IPS-NIHi7 (cell line): ENCODE results near the gene FMNL2.

Experiments used
- DNase-seq: peaks from one replicate; pipeline ENCODE4 v3.0.0; 2012; ENCODE audit warnings: mixed read lengths; ENCODE audit errors: extremely low spot score

The FMNL2 gene

DNA sequence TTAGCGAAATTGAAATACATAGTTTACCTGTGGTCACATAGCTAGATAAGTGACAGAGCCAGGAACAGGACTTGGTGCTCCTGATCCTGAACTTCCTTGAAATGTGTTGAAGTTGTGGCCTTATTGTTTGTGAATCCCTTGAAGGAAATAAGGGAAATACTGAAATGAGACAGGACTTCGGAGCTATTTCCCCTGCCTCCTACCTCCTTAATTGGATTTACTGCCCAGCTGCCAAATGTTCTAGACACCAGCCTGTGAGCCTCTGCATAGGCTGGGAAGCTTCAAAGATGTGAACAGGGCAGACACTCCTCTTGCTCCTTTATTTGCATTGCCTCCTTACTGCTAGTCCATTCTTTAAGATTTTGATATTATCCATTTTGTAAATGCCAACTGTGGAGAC, 247.1 kb downstream of the FMNL2 start:
- no peak for DNase-seq

DNA sequence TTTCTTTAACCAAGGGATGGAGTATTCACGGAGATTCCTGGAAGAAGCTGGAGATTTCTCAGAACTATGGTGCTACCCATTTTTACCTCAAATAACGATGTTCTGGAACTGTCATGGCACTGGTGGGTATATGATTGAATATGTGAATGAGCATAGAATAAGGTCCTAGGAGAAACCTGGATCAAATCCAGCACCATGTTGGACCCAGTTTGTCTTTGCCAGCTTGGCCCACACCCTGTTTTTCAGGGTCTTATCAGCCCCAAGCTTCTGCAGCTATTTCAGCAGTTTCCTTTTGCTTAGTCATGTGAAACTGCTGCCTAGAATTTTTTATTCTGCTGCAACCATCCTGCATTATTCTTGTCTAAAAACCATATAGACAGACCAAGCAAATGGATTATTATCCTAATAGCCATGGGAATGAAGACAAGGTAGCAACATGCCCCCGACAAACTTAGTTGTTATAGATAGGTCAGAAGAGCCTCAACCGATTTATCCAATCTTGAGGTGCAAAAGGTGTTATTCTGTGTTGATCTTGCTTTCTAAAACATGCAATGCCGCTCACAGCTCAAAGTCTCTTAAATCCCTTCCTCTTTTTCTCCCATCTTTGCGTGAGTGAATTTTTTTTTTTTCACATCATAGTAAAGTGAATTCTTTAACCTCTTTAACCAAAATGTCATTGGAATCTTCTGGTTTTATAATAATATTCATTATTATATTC, 248.7 kb downstream of the FMNL2 start:
- DNase-seq = no peak

DNA sequence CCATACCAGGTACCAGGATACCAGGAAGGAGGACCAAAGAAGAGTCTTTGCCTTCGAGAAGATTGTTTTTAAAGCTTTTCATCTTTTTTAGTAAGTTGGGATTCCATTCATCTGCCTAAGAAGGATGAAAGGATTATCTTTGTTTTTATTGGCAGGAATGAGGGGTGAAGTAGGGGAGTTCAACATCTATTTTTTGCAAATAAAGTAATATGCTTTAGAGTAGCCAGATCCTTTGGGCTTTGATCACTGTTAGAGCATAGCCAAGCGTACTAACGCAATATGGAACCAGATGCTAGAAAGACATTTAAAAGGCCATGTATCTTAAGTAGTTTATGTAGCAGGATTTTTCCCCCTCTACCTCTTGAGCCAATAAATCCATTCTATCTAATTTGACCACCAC, 249.3 kb downstream of the FMNL2 start:
- no peak for DNase-seq

DNA sequence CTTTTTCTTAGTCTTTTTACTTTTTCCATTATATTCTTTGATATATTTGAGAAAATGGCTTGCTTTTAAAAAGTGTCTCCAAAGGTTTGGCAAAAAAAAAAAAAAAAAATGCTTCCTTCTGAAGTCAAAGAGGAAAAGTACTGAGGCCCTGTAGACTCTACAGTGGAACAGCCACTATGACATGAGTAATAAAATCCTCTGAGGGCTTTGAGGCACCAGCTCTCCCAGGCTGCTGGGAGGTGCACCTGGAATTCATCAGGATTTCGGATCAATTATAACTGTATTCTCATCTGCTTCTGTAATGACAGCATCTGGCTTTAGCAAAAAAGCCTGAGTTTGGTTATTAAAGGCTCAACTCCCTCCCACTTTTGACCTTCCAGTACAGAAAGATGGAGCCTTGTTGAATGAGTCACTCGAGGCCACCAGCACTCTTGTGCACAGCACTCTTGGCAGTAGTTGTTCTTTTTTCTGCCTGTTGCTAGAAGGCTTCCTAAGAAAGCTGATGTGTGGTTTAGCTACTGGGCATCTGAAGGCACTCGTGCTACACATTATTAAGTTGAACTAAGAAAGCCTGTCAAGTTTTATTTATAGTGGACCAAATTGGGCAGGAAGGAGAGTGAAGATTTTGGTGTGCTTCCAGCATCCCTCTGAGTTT, 251.0 kb downstream of the FMNL2 start:
- no peak for DNase-seq

DNA sequence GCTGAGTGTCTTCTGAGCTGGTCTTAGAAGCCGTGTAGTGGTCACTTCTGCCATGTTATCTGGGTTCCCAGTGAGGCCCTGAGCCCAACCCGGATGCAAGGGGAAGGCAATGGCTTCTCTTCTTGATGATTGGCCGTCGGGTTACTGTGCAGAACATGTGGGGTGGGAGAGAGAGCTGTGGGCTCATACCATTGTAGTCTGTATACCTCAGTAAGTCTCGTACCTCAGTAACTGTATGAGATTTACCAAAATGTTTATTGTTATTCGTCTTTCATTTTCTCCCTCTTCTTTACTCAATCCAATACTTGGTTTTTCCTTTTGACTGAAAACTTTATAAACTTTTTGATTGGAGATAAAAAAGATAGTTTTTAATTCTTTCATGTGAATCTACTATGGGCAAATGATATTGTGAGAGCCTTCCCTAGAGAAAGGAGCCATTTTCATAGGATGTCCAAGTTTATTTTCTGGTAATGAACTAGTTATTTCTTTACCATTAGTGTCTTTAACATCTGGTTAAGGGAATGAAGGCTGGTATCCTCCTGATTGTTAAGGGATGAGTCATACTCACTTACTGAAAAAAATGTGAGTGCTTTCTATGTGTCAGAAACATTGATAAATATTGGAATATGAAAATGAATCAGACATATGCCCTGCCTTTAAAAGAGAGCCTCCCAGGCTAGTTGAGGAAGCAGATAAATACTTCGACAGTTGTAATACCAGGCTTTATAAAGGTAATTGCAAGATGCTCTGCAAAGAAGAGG, 252.4 kb downstream of the FMNL2 start:
- no peak for DNase-seq

DNA sequence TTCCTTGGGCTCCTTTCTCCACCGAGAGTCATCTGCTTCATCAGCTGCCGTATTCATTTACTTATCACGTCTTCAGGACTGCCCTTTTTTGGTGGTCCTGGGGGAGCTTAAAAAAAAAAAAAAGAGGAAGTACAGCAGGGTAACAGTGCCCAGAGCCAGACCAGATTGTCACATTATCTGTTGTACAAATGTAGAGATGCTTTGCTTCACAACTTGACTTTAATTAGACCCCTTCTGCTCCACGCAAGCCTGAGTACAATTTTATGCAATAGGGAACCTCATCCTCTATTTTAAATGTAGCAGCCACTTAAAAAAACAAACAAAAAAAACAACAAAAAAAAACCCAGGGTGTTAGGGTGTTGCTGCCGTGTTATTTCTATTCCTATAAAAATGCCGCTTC, 254.0 kb downstream of the FMNL2 start:
- DNase-seq = no peak

DNA sequence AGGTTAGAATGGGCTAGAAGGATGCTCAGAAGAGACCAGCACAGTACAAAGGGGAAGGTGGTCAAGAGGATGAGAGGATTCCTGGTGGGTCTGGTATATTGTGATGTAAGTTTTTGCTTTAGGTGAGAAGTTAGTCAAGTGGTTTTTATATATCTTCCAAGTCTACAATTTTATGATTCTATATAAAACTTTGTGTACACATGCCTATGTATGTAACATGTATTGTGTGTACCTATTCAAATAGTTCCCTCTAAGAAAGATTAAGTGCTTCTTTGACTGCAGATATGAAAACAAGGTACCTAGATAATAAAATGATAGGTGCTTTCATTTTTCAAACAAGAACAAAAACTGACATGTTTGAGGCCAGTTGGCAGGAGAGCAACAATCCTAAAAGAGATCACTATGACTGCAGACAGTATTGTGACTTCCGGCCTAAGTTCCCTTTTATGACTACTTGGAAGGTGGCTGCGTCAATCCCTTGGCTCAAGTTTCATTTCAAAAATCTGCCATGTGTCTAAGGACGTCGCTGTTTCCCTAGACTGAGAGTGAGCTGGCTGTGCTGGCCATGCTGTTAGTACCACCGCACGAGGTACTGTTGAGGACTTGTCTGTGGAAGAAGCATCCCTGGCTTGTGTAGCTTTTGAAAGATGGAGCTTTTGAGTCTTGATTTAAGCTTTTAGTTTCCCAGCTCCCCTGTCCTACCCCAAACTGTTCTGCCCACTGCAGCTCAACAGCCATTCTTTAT, 259.2 kb downstream of the FMNL2 start:
- no peak for DNase-seq

DNA sequence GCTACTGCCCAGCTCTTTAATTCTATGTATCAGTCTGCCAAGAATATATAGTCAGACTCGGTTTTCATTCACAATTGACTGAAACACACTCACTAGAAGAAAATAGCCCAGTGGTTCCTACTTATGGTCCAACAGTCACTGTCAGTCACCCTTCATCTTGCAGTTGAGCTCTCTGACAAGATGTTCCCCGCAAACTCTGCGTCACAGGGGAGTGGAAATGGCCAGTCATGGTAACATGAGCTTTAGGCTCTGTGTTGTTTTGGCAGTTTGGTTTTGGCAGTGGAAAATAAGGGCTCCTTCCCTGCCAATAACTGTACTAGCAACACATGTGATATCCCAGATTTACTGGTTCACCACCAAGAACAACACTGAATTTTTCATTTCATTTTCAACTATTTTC, 259.8 kb downstream of the FMNL2 start:
- no peak for DNase-seq

DNA sequence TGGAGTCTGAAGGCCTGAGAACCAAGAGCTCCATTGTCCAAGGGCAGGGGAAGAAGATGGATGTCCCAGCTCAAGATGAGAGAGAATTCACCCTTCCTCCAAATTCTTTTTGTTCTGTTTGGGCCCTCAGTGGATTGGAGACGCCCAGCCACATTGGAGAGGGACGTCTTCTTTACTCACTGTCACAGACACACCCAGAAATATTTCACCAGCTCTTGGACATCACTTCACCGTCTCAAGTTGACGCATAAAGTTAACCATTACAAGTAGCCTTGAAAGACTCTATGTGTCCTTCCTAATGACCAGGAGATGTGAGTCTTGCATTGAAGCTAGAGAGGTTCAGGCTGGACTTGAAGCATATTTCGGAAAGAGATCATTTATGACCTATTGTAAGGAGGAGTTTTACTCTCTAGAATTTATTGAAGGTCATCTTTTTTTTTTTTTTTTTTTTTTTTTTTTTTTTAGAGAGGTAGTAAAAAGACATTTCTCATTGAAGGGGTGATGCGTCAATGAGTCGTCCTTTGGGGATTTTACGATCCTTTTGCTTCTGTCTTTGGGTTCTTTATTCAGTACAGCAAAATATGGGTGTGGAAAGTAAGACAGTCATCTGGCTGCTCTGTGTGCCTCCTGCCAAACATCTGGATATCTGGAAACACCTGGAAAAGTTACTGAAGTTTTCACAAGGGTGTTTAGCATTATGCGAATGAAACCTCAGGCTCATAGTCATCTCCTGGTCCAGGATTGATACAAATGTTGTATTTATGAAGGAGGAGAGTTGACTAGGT, 264.2 kb downstream of the FMNL2 start:
- DNase-seq = no peak

DNA sequence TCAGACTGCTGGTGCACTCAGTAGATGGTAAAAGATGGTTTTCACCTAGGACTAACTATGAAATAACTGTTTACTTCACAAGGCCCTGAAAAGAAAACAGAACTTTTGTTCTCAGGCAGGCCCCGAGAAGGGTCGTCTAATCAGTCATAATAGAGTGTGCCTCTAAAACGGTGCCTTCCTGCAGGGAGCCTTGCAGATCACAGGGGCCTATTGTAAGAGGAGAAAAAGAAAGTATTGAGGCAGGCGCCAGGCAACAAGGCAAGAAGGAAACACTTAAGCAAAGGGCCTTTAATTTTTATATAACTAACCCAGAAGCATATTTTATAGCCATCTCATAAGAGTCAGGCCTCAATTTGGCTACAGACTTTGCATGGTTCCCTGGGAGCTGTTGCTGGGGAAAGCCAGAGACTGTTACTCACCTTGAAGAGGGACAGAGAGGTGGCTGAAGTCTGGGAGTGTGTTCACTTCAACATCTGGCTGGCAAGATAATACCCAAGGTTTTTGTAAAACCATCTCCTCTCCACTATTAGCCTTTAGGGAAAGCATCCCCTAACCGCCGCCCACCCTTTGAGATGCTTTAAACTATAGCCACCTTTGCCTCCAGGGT, 265.2 kb downstream of the FMNL2 start:
- no peak for DNase-seq

DNA sequence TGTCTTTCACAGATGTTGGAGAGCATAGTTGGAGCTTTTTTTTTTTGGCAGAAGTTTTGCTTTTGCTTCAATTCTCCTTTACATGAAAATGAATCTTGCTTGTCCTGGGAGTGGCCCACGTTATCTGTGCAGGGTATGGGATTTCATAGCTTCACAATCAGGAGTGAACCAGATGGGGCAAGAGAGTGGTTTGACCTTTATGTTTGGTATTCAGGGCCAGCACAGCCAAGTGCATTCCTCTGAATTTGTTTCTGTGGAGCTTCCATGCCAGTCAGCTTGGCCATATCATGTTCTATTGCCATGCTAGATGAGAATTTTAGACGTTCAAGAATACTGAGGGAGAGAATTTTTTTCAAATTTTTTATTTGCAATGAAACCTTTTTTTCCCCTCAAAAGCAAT, 265.7 kb downstream of the FMNL2 start:
- no peak for DNase-seq

DNA sequence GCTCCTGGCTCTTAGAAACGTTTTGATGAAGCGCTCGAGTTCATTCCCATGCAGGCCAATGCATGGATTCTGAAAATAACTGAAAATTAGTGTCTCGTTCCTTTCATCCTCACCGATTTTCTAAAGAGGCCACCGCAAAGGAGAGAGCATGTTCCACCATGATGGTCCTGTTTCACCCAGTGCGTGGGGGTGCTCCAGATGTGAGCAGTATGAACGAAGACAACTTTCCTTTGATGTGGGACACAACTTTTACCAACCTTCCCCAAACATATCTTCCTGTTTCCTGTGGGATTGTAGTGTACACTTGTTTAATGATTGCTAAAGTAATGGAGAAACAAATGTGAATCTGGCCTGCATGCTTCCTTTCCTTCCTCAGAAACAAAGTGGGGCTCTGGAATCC, 267.8 kb downstream of the FMNL2 start:
- no peak for DNase-seq

DNA sequence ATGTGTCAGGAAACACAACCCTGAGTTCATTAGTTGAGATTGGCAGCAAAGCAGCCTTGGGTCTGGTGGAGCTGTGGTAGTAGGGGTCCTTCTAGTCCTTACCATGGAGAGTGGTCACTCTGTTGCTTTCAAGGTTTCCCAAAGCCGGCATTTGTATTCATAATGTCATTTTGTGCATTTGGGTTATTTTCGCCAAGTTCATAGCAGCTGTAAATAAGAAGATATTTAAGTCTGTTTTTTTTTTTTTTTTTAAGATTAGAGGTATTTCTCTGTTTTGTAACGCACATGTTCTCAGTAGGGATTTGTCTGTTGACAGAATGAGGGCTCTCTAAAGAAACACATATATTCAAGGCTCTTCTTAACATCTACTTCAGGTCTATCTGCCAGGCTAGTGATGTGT, 268.2 kb downstream of the FMNL2 start:
- DNase-seq = peak; percentile 26

DNA sequence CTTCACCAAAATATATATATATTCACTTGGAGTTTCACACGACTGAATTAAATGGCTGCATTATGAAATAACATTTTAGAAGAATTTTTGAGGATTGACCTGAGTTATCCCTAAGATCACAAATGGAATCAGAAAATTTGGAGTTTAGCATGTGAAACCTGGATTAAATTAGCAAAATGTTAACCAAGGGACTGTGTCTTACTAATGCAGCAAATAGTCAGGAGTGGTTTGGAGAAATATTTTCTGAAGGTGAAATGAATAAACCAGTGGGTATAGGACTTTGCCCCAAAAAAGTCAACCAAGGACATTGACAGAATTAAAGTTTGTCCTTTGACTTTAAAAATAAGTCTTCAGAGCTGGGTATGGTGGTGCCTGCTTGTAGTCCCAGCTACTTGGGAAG, 271.1 kb downstream of the FMNL2 start:
- no peak for DNase-seq

DNA sequence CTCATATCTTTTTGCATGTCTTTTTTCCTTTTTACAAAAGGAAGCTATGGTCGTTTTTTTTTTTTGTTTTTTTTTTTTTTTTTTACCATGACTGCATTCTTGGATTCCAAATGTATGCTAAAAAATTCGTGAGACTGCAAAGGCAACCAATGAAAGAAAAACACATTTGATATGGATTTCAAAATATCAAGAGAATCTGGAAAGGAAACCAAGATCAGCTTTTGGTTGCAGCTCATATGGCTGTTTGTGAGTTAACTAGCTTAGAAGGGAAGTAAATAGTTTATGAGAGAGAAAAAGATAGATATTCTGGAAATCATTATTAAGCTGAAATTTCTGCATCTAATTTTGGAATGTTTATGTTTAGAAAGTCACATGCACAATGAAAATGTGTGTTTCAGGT, 272.0 kb downstream of the FMNL2 start:
- no peak for DNase-seq

DNA sequence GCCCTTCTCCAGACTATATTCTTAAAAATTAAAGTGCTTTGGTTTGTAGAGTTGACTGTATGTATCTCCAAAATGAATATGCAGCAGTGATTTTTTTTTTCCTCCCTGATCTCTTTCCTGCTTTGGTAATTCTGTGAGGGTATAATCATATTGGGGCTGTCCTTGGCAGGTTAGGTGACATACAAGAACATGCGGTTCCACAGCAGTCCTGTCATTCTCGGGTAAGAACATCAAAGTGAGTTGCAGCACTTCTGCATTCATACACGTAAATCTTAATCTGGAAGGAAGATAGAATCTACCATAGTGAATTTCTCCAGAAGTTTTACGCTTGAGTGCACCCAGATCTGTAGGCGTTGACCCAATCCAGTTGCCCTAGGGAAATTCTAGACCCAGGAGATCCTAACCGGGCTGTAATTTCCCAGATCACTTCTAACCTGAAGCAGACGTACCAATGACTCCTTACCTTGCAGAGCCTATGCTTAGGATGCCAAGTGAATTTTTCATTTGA, 272.9 kb downstream of the FMNL2 start:
- DNase-seq = no peak

DNA sequence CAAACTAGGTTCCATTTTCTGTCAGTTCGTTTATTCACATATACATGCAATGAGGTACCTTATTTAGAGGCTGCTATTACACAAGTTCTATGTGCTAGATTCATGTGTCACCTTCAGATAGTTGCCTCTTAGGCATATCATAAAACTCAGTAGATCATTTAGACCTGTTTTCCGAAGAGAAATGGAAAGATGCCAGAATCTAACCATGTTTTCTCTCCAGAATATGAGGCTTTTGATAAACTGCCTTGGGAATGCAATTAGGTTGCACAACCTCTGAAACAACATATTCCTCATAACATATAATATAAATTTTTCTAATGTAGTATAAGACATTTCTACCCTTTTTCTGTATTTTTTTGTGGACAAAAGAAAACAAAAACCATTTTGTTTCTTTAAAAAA, 274.2 kb downstream of the FMNL2 start:
- DNase-seq = no peak

DNA sequence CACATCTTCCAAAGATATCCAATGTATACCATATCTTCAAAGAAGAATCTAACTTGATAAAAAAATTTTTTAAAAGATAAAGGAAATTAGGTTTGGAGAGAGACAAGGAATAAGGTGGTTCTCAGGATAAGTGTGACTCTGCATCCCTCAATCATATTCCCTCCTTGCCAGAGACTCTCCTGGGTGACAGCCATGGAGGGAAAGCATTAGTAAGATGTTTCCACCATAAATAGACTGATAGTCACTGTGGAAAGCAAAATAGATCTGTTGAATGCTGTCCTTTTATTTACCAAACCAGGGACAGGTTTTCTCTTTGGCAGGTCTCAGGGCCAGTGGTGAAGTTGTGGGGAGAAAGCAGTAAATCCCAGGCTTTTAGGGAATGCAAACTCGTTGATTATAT, 274.7 kb downstream of the FMNL2 start:
- DNase-seq = no peak

DNA sequence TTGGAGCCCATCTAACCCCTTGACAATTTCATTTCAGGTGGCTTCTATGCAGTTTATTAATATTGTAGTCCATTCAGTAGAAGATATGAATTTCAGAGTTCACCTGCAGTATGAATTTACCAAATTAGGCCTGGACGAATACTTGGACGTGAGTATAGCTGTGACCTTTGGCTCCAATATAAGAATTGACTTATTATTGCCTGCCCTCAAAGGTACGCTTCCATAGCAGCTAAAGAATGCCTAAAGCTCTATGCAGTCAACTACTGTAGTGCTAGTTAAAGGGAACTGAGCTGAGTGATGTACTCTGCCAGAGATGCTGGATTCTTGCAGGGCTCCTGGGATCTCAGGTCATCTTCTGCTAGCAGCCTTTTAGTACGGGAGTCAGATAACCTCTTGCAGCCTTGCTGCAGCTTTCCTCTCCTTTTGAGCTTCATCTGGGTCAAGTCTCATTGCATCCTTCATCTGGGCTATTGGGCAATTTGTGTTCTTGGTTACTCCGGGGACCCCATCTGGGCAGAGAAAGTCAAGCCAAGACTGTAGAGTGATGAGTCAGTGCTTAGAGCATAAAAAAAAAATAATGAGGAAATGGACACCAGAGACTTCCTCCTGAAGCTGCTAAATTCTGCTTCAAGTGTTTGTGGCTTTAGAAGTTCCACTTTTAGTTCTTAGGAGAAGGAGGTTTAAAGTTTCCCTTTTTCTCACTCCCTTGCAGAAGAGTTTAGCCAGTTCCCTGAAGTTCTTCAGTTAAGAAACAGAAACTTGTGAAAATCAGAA, 276.7 kb downstream of the FMNL2 start:
- no peak for DNase-seq

DNA sequence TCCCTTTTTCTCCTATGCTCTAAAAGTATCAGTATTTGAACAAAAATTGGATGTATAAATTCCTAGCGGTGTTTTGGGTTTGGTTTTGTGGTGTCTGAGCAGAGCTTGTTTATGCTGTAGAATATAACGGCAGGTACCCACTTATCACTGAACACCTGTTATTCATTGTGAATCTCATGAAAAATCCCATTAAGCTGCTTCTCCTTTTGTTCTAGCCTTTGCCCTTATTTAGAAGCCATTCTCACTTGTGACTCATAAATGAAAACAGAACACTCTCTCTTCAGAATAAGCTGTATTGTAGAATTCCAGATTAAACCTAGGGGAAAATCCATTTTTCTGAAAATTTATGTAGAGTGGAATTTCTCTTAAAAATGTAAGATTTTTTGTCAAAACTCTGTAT, 278.3 kb downstream of the FMNL2 start:
- no peak for DNase-seq
